ENCODE measurements around the gene AAMDC.
"Not testable (repeated sequence)": the region's sequence is repeated elsewhere in the genome, so short reads cannot be mapped to it uniquely, and the experiment has no call there.

The AAMDC gene

GRCh38 chr11:77854838-77855237 lies 33.9 kb downstream of the AAMDC start:
- H3K36me3 ChIP-seq (ENCODE audit: control insufficient read depth in 1 of 2, insufficient read depth in 2 of 2, low read length in 2 of 2) = peaks cover 7 to 31% of the 10 kb centered on the region in 2 donors
- no peaks in the 10 kb centered on the region for H3K27me3 ChIP-seq (ENCODE audit: control insufficient read depth in 1 of 2, insufficient read depth in 2 of 2, low read length in 2 of 2)
- peaks cover 10 to 11% of the 10 kb centered on the region in 2 donors for H3K9me3 ChIP-seq (ENCODE audit: control insufficient read depth in 1 of 2, low read length in 2 of 2)
- no peak overlapping the region for H3K27ac ChIP-seq (ENCODE audit: low read depth, low read length)
- no peak overlapping the region for H3K4me3 ChIP-seq (ENCODE audit: low read depth in 1 of 2, low read length in 2 of 2)
- no peak overlapping the region for H3K9ac ChIP-seq (ENCODE audit: low read depth in 1 of 2, low read length in 2 of 2)
- no peaks in the 10 kb centered on the region for H3K4me1 ChIP-seq (ENCODE audit: control insufficient read depth in 1 of 2, insufficient read depth in 2 of 2, low read length in 2 of 2)

DNA sequence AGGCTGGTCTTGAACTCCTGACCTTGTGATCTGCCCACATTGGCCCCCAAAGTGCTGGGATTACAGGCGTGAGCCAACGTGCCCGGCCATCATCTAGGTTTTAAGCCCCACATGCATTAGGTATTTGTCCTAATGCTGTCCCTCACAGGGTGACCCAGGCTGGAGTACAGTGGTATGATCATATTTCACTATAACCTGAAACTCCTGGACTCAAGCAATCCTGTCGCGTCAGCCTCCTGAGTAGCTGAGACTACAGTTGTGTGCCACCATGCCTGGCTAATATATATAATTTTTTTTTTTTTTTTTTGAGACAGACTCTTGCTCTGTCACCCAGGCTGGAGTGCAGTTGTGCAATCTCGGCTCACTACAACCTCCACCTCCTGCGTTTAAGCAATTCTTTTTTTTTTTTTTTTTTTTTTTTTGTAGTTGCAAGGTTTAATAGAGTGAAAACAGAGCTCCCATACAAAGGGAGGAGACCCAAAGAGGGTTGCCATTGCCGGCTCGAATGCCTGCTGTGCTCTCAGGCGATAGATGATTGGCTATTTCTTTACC lies 37.0 kb downstream of the AAMDC start:
- peaks cover 7 to 31% of the 10 kb centered on the region in 2 donors for H3K36me3 ChIP-seq (ENCODE audit: control insufficient read depth in 1 of 2, insufficient read depth in 2 of 2, low read length in 2 of 2)
- not testable (repeated sequence) for H3K27ac ChIP-seq (ENCODE audit: low read depth, low read length); H3K9ac ChIP-seq (ENCODE audit: low read depth in 1 of 2, low read length in 2 of 2)

DNA sequence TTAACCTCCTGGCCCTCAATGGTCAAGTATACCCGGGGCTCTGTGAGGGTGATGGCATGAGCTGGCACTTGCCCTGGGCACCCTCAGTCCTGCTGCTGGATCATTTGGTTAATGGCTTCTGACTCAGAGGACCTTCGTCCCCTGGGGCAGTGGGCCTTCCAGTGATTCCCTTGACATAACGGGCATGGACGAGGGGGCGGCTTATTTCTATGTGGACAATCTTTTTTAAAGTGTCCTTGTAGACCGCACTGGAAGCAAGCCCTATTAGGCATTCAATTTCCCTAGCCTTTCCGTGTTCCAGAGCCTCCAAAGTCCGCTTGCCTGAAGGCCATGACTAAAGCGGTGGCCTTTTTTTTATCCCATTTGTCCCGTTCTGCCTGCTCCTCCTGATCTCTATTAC lies 40.5 kb downstream of the AAMDC start:
- peaks cover 6 to 11% of the 10 kb centered on the region in 2 donors for H3K36me3 ChIP-seq (ENCODE audit: control insufficient read depth in 1 of 2, insufficient read depth in 2 of 2, low read length in 2 of 2)
- not testable (repeated sequence) for H3K9me3 ChIP-seq (ENCODE audit: control insufficient read depth in 1 of 2, low read length in 2 of 2); H3K4me3 ChIP-seq (ENCODE audit: low read depth in 1 of 2, low read length in 2 of 2); H3K4me1 ChIP-seq (ENCODE audit: control insufficient read depth in 1 of 2, insufficient read depth in 2 of 2, low read length in 2 of 2); H3K27me3 ChIP-seq (ENCODE audit: control insufficient read depth in 1 of 2, insufficient read depth in 2 of 2, low read length in 2 of 2); H3K27ac ChIP-seq (ENCODE audit: low read depth, low read length); H3K9ac ChIP-seq (ENCODE audit: low read depth in 1 of 2, low read length in 2 of 2)

More for the DNA sequence above, 37.0 kb downstream of the AAMDC start:
- not testable (repeated sequence) for H3K4me1 ChIP-seq (ENCODE audit: control insufficient read depth in 1 of 2, insufficient read depth in 2 of 2, low read length in 2 of 2); H3K4me3 ChIP-seq (ENCODE audit: low read depth in 1 of 2, low read length in 2 of 2); H3K27me3 ChIP-seq (ENCODE audit: control insufficient read depth in 1 of 2, insufficient read depth in 2 of 2, low read length in 2 of 2)
- H3K9me3 ChIP-seq (ENCODE audit: control insufficient read depth in 1 of 2, low read length in 2 of 2) = peaks cover 10 to 11% of the 10 kb centered on the region in 2 donors

DNA sequence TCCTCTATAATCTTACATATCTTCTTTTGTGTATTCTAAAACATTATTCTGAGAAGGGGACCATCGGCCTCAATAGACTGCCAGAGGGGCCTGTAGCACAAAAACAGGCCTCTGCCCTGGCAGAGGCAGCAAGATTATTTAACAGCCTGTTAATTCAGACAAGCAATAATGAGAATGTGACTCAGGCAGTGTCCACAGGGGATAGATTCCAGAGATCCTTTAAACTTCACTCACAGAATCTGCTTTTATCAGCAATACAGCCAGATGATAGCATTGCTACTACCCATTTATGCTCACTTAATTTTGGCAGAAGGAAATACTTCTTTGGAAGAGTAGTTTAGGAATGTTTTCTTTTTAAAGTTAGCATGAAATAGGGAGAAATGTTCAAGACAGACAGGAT lies 44.9 kb downstream of the AAMDC start:
- Histone ChIP-seq H3K27me3 (ENCODE audit: control insufficient read depth in 1 of 2, insufficient read depth in 2 of 2, low read length in 2 of 2) (no peaks in the 10 kb centered on the region), H3K27ac (ENCODE audit: low read depth, low read length) (no peak overlapping the region), H3K9ac (ENCODE audit: low read depth in 1 of 2, low read length in 2 of 2) (no peak overlapping the region), H3K4me1 (ENCODE audit: control insufficient read depth in 1 of 2, insufficient read depth in 2 of 2, low read length in 2 of 2) (no peaks in the 10 kb centered on the region), H3K4me3 (ENCODE audit: low read depth in 1 of 2, low read length in 2 of 2) (no peak overlapping the region), H3K36me3 (ENCODE audit: control insufficient read depth in 1 of 2, insufficient read depth in 2 of 2, low read length in 2 of 2) (peaks cover 6 to 8% of the 10 kb centered on the region in 2 donors), H3K9me3 (ENCODE audit: control insufficient read depth in 1 of 2, low read length in 2 of 2) (no peaks in the 10 kb centered on the region)

GRCh38 chr11:77866336-77866735 lies 45.4 kb downstream of the AAMDC start:
- Histone ChIP-seq H3K9me3 (ENCODE audit: control insufficient read depth in 1 of 2, low read length in 2 of 2) (no peaks in the 10 kb centered on the region), H3K4me1 (ENCODE audit: control insufficient read depth in 1 of 2, insufficient read depth in 2 of 2, low read length in 2 of 2) (no peaks in the 10 kb centered on the region)

DNA sequence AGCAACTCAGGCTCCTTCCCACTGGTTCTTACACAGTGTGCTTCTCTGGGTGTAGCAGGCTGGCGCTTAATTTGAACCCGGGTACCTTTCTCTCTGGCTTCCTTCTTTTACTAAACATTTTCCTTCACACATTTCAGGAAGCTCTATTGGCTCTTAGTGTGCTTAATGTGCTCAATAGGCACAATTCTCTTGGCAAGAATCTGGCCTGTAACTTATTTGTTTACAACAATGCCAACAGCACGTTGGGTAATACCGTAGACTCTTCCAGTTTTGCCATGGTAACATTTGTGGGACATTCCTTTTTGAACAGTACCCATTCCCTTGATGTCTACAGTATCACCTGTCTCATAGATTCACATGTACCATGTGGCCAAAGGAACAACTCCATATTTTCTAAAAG lies 47.8 kb downstream of the AAMDC start:
- H3K9ac ChIP-seq (ENCODE audit: low read depth in 1 of 2, low read length in 2 of 2) = no peak overlapping the region

More at GRCh38 chr11:77866336-77866735, 45.4 kb downstream of the AAMDC start:
- H3K4me3 ChIP-seq (ENCODE audit: low read depth in 1 of 2, low read length in 2 of 2) = no peak overlapping the region
- peaks cover 6 to 11% of the 10 kb centered on the region in 2 donors for H3K36me3 ChIP-seq (ENCODE audit: control insufficient read depth in 1 of 2, insufficient read depth in 2 of 2, low read length in 2 of 2)
- no peaks in the 10 kb centered on the region for H3K27me3 ChIP-seq (ENCODE audit: control insufficient read depth in 1 of 2, insufficient read depth in 2 of 2, low read length in 2 of 2)
- H3K27ac ChIP-seq (ENCODE audit: low read depth, low read length) = no peak overlapping the region
- H3K9ac ChIP-seq (ENCODE audit: low read depth in 1 of 2, low read length in 2 of 2) = no peak overlapping the region

DNA sequence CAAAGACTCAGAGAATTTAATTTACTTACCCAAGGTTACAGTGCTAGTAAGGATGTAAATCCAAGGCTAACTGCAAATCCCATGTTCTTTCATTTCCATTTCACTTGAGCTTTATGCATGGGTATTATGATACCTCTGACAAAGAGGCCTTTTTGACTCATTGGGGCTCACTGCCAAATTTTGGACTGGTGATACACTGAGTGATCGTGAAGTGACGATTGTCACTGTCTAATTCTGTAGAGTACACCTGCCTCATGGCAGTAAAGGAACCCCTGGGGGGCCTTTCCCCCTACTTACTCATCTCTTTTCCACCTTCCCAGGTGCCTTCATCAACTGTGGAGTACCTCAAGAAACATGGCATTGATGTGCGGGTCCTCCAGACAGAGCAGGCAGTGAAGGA lies 50.9 kb downstream of the AAMDC start:
- H3K9me3 ChIP-seq (ENCODE audit: control insufficient read depth in 1 of 2, low read length in 2 of 2) = no peaks in the 10 kb centered on the region
- no peaks in the 10 kb centered on the region for H3K27me3 ChIP-seq (ENCODE audit: control insufficient read depth in 1 of 2, insufficient read depth in 2 of 2, low read length in 2 of 2)
- H3K27ac ChIP-seq (ENCODE audit: low read depth, low read length) = no peak overlapping the region
- no peak overlapping the region for H3K4me3 ChIP-seq (ENCODE audit: low read depth in 1 of 2, low read length in 2 of 2)
- H3K9ac ChIP-seq (ENCODE audit: low read depth in 1 of 2, low read length in 2 of 2) = no peak overlapping the region
- H3K4me1 ChIP-seq (ENCODE audit: control insufficient read depth in 1 of 2, insufficient read depth in 2 of 2, low read length in 2 of 2) = no peaks in the 10 kb centered on the region
- H3K36me3 ChIP-seq (ENCODE audit: control insufficient read depth in 1 of 2, insufficient read depth in 2 of 2, low read length in 2 of 2) = peaks cover 4 to 37% of the 10 kb centered on the region in 2 donors

More for the DNA sequence above, 47.8 kb downstream of the AAMDC start:
- Histone ChIP-seq H3K27ac (ENCODE audit: low read depth, low read length) (no peak overlapping the region), H3K4me3 (ENCODE audit: low read depth in 1 of 2, low read length in 2 of 2) (no peak overlapping the region), H3K27me3 (ENCODE audit: control insufficient read depth in 1 of 2, insufficient read depth in 2 of 2, low read length in 2 of 2) (no peaks in the 10 kb centered on the region), H3K9me3 (ENCODE audit: control insufficient read depth in 1 of 2, low read length in 2 of 2) (no peaks in the 10 kb centered on the region), H3K36me3 (ENCODE audit: control insufficient read depth in 1 of 2, insufficient read depth in 2 of 2, low read length in 2 of 2) (peaks cover 8 to 18% of the 10 kb centered on the region in 2 donors), H3K4me1 (ENCODE audit: control insufficient read depth in 1 of 2, insufficient read depth in 2 of 2, low read length in 2 of 2) (no peaks in the 10 kb centered on the region)

GRCh38 chr11:77873345-77873744 lies 52.4 kb downstream of the AAMDC start:
- no peak overlapping the region for H3K4me3 ChIP-seq (ENCODE audit: low read depth in 1 of 2, low read length in 2 of 2)
- H3K9ac ChIP-seq (ENCODE audit: low read depth in 1 of 2, low read length in 2 of 2) = no peak overlapping the region
- no peaks in the 10 kb centered on the region for H3K27me3 ChIP-seq (ENCODE audit: control insufficient read depth in 1 of 2, insufficient read depth in 2 of 2, low read length in 2 of 2)
- H3K36me3 ChIP-seq (ENCODE audit: control insufficient read depth in 1 of 2, insufficient read depth in 2 of 2, low read length in 2 of 2) = peaks cover 4 to 45% of the 10 kb centered on the region in 2 donors
- H3K27ac ChIP-seq (ENCODE audit: low read depth, low read length) = no peak overlapping the region
- H3K9me3 ChIP-seq (ENCODE audit: control insufficient read depth in 1 of 2, low read length in 2 of 2) = no peaks in the 10 kb centered on the region
- H3K4me1 ChIP-seq (ENCODE audit: control insufficient read depth in 1 of 2, insufficient read depth in 2 of 2, low read length in 2 of 2) = no peaks in the 10 kb centered on the region

- H3K36me3 ChIP-seq (ENCODE audit: control insufficient read depth in 1 of 2, insufficient read depth in 2 of 2, low read length in 2 of 2) = peaks cover 9 to 54% of the 10 kb centered on the region in 2 donors
- no peak overlapping the region for H3K4me3 ChIP-seq (ENCODE audit: low read depth in 1 of 2, low read length in 2 of 2)
- no peaks in the 10 kb centered on the region for H3K9me3 ChIP-seq (ENCODE audit: control insufficient read depth in 1 of 2, low read length in 2 of 2)
- no peaks in the 10 kb centered on the region for H3K27me3 ChIP-seq (ENCODE audit: control insufficient read depth in 1 of 2, insufficient read depth in 2 of 2, low read length in 2 of 2)
- no peaks in the 10 kb centered on the region for H3K4me1 ChIP-seq (ENCODE audit: control insufficient read depth in 1 of 2, insufficient read depth in 2 of 2, low read length in 2 of 2)
- no peak overlapping the region for H3K27ac ChIP-seq (ENCODE audit: low read depth, low read length)
- H3K9ac ChIP-seq (ENCODE audit: low read depth in 1 of 2, low read length in 2 of 2) = no peak overlapping the region
These were observed 53.3 kb downstream of the AAMDC start for GRCh38 chr11:77874206-77874605.

DNA sequence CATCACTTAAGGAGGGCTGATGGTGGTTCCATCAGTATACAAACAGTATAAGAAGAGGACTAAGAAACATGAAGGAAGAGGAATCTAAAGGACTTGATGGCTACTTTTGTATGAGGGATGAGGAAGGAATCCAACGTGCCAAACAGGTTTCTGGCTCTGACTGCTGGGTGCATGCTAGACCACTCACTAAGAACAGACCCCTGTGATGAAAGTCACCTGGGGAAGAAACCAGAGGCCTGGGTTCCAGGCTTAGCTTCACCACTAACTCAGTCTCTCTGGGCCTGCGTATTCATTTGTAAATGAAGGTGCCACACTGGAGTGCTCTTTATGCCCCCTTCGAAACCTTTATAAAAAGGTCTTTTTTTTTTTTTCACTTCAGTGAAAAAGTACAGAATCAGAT lies 55.1 kb downstream of the AAMDC start:
- no peaks in the 10 kb centered on the region for H3K4me1 ChIP-seq (ENCODE audit: control insufficient read depth in 1 of 2, insufficient read depth in 2 of 2, low read length in 2 of 2)
- no peaks in the 10 kb centered on the region for H3K27me3 ChIP-seq (ENCODE audit: control insufficient read depth in 1 of 2, insufficient read depth in 2 of 2, low read length in 2 of 2)
- peaks cover 12 to 59% of the 10 kb centered on the region in 2 donors for H3K36me3 ChIP-seq (ENCODE audit: control insufficient read depth in 1 of 2, insufficient read depth in 2 of 2, low read length in 2 of 2)

DNA sequence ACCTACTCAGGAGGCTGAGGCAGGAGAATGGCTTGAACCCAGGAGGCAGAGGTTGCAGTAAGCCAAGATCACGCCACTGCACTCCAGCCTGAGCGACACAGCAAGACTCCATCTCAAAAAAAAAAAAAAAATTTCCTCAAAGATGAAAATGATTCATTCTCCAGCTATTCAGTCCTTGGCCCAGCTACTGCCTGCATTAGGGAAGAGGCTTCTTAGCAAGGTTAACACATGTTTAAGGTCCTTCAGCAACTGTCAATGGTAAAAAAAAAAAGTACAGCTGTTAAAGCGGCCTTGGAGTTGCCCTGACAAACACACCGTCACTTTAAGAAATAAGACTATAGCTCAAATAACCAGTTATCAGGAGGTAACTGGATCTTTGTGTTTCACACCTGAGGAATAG lies 57.3 kb downstream of the AAMDC start:
- peaks cover 15 to 63% of the 10 kb centered on the region in 2 donors for H3K36me3 ChIP-seq (ENCODE audit: control insufficient read depth in 1 of 2, insufficient read depth in 2 of 2, low read length in 2 of 2)
- not testable (repeated sequence) for H3K9me3 ChIP-seq (ENCODE audit: control insufficient read depth in 1 of 2, low read length in 2 of 2); H3K4me3 ChIP-seq (ENCODE audit: low read depth in 1 of 2, low read length in 2 of 2); H3K4me1 ChIP-seq (ENCODE audit: control insufficient read depth in 1 of 2, insufficient read depth in 2 of 2, low read length in 2 of 2); H3K27ac ChIP-seq (ENCODE audit: low read depth, low read length); H3K9ac ChIP-seq (ENCODE audit: low read depth in 1 of 2, low read length in 2 of 2); H3K27me3 ChIP-seq (ENCODE audit: control insufficient read depth in 1 of 2, insufficient read depth in 2 of 2, low read length in 2 of 2)

More for the DNA sequence above, 55.1 kb downstream of the AAMDC start:
- Histone ChIP-seq H3K9ac (ENCODE audit: low read depth in 1 of 2, low read length in 2 of 2) (no peak overlapping the region), H3K4me3 (ENCODE audit: low read depth in 1 of 2, low read length in 2 of 2) (no peak overlapping the region), H3K9me3 (ENCODE audit: control insufficient read depth in 1 of 2, low read length in 2 of 2) (no peaks in the 10 kb centered on the region), H3K27ac (ENCODE audit: low read depth, low read length) (no peak overlapping the region)

Data from duodenal mucosa (tissue), 2 donors.